Measurements from ENCODE around the gene ENHO.

ENHO gene

DNA sequence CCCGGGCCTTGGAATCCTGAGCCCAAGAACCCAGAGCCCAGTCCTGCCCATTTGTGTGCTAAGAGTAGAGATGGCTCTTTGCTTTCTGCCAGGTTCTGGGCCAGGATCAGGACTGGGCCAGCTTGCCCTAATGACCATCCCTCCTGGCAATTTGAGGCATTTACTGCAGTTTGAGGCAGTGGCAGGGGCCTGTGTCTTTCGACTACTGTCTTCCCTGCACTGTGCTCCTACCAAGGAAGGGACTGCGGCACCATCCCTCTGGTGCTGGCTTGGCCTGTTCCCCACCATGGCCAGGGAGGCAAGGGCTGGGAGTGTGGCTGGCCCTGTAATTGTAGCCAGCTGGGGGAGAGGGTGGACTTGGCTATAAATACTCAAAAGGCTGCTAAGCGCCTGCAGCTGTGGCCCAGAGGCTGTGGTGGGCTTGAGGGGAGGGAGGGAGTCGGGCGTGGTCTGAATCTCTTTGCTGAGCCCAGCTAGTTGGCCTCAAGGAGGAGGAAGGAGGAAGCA is 4.6 kb downstream of the ENHO start:
- Histone ChIP-seq H3K27me3 (ENCODE audit: control insufficient read depth in 3 of 3, insufficient read depth in 3 of 3, low read depth in 1 of 3, low read length in 3 of 3) (peaks cover 0 to 4% (median 0%) of the 10 kb centered on the region in 3 experiments), H3K9ac (ENCODE audit: low read depth, low read length, poor library complexity) (no peak overlapping the region), H3K27ac (replicated peaks; ENCODE audit: low read length) (no peak overlapping the region), H3K14ac (ENCODE audit: low read length) (no peak overlapping the region), H3K36me3 (replicated peaks in 1 of 2; ENCODE audit: control insufficient read depth in 2 of 2, insufficient read depth in 2 of 2, low read length in 2 of 2) (no peaks in the 10 kb centered on the region), H2AFZ (ENCODE audit: low read length) (no peak overlapping the region), H3K9me3 (replicated peaks in 1 of 2; ENCODE audit: control insufficient read depth in 2 of 2, insufficient read depth in 1 of 2, low read depth in 1 of 2, low read length in 2 of 2) (no peaks in the 10 kb centered on the region), H2AK5ac (ENCODE audit: low read depth, low read length) (peak overlapping the region; percentile 13), H3K4me2 (ENCODE audit: insufficient read depth, low read length, poor library complexity, severe bottlenecking) (no peak overlapping the region), H3K4me3 (ENCODE audit: low read length in 2 of 2) (no peak overlapping the region), H4K91ac (ENCODE audit: low read depth, low read length, poor library complexity) (no peak overlapping the region), H2BK120ac (ENCODE audit: low read depth, low read length) (no peak overlapping the region), H2BK12ac (ENCODE audit: low read length) (no peak overlapping the region), H2BK15ac (ENCODE audit: low read length) (peak overlapping the region; percentile 33), H3K79me1 (ENCODE audit: low read depth, low read length) (no peaks in the 10 kb centered on the region), H2BK5ac (ENCODE audit: low read length) (no peak overlapping the region), H3K4me1 (ENCODE audit: control insufficient read depth in 2 of 2, insufficient read depth in 1 of 2, low read depth in 1 of 2, low read length in 2 of 2) (peaks cover 12 to 16% of the 10 kb centered on the region in 2 donors), H3K18ac (ENCODE audit: low read length) (peak overlapping the region; percentile 44), H3K4ac (ENCODE audit: low read length) (no peak overlapping the region), H4K8ac (ENCODE audit: low read depth, low read length) (no peak overlapping the region), H3K23ac (ENCODE audit: low read depth, low read length, poor library complexity) (peak overlapping the region; percentile 60)
- WGBS, 2 donors (ENCODE audit: extremely low coverage in 2 of 2, insufficient read length in 2 of 2, insufficient replicate concordance in 1 of 2), result no CpG with 5 or more reads among the region's 6 CpGs
- no peak for DNase-seq (ENCODE audit: low spot score)

DNA sequence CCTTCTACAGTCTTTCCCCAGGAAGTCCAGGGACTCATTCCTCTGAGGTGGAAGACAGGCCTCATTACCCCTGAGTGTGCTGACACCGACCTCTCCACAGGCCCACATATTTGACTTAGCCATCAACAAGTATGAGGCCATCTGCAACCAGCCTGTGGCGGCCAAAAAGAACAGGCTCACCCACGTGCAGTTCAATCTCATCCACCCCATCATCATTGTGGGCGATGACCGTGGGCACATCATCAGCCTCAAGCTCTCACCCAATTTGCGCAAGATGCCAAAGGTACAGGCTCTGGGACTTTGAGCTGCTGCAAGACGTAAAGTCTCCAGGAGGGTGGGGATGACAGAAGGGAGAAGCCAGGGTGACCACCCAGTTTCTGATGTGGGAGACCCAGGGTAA is 5.6 kb downstream of the ENHO start:
- peaks cover 0 to 3% (median 0%) of the 10 kb centered on the region in 3 experiments for H3K27me3 ChIP-seq (ENCODE audit: control insufficient read depth in 3 of 3, insufficient read depth in 3 of 3, low read depth in 1 of 3, low read length in 3 of 3)
- H3K27ac ChIP-seq (replicated peaks; ENCODE audit: low read length), result no peak overlapping the region
- no peaks in the 10 kb centered on the region for H3K79me1 ChIP-seq (ENCODE audit: low read depth, low read length)
- WGBS, 2 donors (ENCODE audit: extremely low coverage in 2 of 2, insufficient read length in 2 of 2, insufficient replicate concordance in 1 of 2), result no CpG with 5 or more reads among the region's 7 CpGs
- no peak overlapping the region for H3K4me3 ChIP-seq (ENCODE audit: low read length in 2 of 2)
- H3K4me2 ChIP-seq (ENCODE audit: insufficient read depth, low read length, poor library complexity, severe bottlenecking), result no peak overlapping the region
- H3K9me3 ChIP-seq (replicated peaks in 1 of 2; ENCODE audit: control insufficient read depth in 2 of 2, insufficient read depth in 1 of 2, low read depth in 1 of 2, low read length in 2 of 2), result no peaks in the 10 kb centered on the region
- peaks cover 16 to 22% of the 10 kb centered on the region in 2 donors for H3K4me1 ChIP-seq (ENCODE audit: control insufficient read depth in 2 of 2, insufficient read depth in 1 of 2, low read depth in 1 of 2, low read length in 2 of 2)
- H3K4ac ChIP-seq (ENCODE audit: low read length), result no peak overlapping the region
- no peak overlapping the region for H3K9ac ChIP-seq (ENCODE audit: low read depth, low read length, poor library complexity)
- H3K36me3 ChIP-seq (replicated peaks in 1 of 2; ENCODE audit: control insufficient read depth in 2 of 2, insufficient read depth in 2 of 2, low read length in 2 of 2), result no peaks in the 10 kb centered on the region
- no peak overlapping the region for H3K18ac ChIP-seq (ENCODE audit: low read length)
- H2BK15ac ChIP-seq (ENCODE audit: low read length), result no peak overlapping the region
- no peak overlapping the region for H2BK12ac ChIP-seq (ENCODE audit: low read length)
- H2AFZ ChIP-seq (ENCODE audit: low read length), result no peak overlapping the region
- H4K8ac ChIP-seq (ENCODE audit: low read depth, low read length), result no peak overlapping the region
- H4K91ac ChIP-seq (ENCODE audit: low read depth, low read length, poor library complexity), result no peak overlapping the region
- H2BK5ac ChIP-seq (ENCODE audit: low read length), result no peak overlapping the region
- no peak overlapping the region for H3K23ac ChIP-seq (ENCODE audit: low read depth, low read length, poor library complexity)
- H2BK120ac ChIP-seq (ENCODE audit: low read depth, low read length), result no peak overlapping the region
- H3K14ac ChIP-seq (ENCODE audit: low read length), result no peak overlapping the region
- no peak overlapping the region for H2AK5ac ChIP-seq (ENCODE audit: low read depth, low read length)
- DNase-seq (ENCODE audit: low spot score), result no peak

DNA sequence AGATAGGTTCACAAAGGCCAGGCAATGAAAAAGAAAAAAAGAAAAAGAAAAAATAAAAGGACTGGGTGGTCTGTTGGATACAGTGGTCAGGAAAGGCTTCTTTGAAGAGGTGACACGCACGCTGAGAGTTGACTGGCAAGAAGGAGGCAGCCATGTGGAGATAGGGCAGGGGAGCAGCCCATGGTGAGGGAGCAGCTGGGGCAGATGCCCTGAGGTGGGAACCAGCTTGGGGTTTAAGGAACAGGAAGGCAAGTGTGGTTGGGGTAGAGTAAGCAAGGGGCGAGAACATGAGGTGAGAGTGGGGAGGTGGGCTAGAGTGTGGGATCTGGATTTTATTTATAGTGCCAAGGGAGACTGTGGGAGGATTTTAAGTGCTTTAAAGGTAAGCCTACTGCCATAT is 6.8 kb downstream of the ENHO start:
- no peak overlapping the region for H3K27ac ChIP-seq (replicated peaks; ENCODE audit: low read length)
- H2BK120ac ChIP-seq (ENCODE audit: low read depth, low read length), result no peak overlapping the region
- no peak for DNase-seq (ENCODE audit: low spot score)
- no peaks in the 10 kb centered on the region for H3K36me3 ChIP-seq (replicated peaks in 1 of 2; ENCODE audit: control insufficient read depth in 2 of 2, insufficient read depth in 2 of 2, low read length in 2 of 2)
- H2BK15ac ChIP-seq (ENCODE audit: low read length), result no peak overlapping the region
- no peaks in the 10 kb centered on the region for H3K27me3 ChIP-seq (ENCODE audit: control insufficient read depth in 3 of 3, insufficient read depth in 3 of 3, low read depth in 1 of 3, low read length in 3 of 3)
- H2BK5ac ChIP-seq (ENCODE audit: low read length), result no peak overlapping the region
- H3K4me1 ChIP-seq (ENCODE audit: control insufficient read depth in 2 of 2, insufficient read depth in 1 of 2, low read depth in 1 of 2, low read length in 2 of 2), result peaks cover 15 to 24% of the 10 kb centered on the region in 2 donors
- no peak overlapping the region for H3K14ac ChIP-seq (ENCODE audit: low read length)
- H2BK12ac ChIP-seq (ENCODE audit: low read length), result no peak overlapping the region
- no peaks in the 10 kb centered on the region for H3K79me1 ChIP-seq (ENCODE audit: low read depth, low read length)
- no peak overlapping the region for H3K4me3 ChIP-seq (ENCODE audit: low read length in 2 of 2)
- H2AFZ ChIP-seq (ENCODE audit: low read length), result no peak overlapping the region
- H3K9ac ChIP-seq (ENCODE audit: low read depth, low read length, poor library complexity), result no peak overlapping the region
- H4K8ac ChIP-seq (ENCODE audit: low read depth, low read length), result no peak overlapping the region
- H3K9me3 ChIP-seq (replicated peaks in 1 of 2; ENCODE audit: control insufficient read depth in 2 of 2, insufficient read depth in 1 of 2, low read depth in 1 of 2, low read length in 2 of 2), result no peaks in the 10 kb centered on the region
- WGBS, 2 donors (ENCODE audit: extremely low coverage in 2 of 2, insufficient read length in 2 of 2, insufficient replicate concordance in 1 of 2), result no CpG with 5 or more reads among the region's 3 CpGs
- H2AK5ac ChIP-seq (ENCODE audit: low read depth, low read length), result no peak overlapping the region
- H3K4me2 ChIP-seq (ENCODE audit: insufficient read depth, low read length, poor library complexity, severe bottlenecking), result no peak overlapping the region
- no peak overlapping the region for H3K18ac ChIP-seq (ENCODE audit: low read length)
- no peak overlapping the region for H3K4ac ChIP-seq (ENCODE audit: low read length)
- H4K91ac ChIP-seq (ENCODE audit: low read depth, low read length, poor library complexity), result no peak overlapping the region
- no peak overlapping the region for H3K23ac ChIP-seq (ENCODE audit: low read depth, low read length, poor library complexity)

DNA sequence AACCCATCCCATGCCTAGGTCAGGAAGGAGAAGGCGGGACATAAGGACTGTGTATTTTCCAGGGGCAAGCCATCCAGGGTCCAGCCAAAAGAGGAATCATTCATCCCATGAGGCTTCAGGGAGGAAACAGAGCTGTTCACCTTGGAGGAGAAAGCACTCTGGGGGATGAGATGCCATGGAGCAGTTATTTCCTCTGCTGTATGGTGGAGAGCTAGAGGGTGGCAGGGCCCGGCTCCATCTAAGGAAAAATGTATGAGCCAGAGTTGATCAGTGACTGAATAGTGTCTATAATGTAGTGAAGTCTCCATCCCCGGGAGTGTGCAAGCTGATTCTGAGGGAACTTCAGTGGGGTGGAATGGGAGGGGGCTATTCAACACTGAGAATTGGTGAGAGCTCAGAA is 8.0 kb downstream of the ENHO start:
- Histone ChIP-seq H2AK5ac (ENCODE audit: low read depth, low read length) (peak overlapping the region; percentile 85), H2AFZ (ENCODE audit: low read length) (no peak overlapping the region), H2BK120ac (ENCODE audit: low read depth, low read length) (no peak overlapping the region), H3K9ac (ENCODE audit: low read depth, low read length, poor library complexity) (no peak overlapping the region), H2BK5ac (ENCODE audit: low read length) (no peak overlapping the region), H3K18ac (ENCODE audit: low read length) (no peak overlapping the region), H3K4me3 (ENCODE audit: low read length in 2 of 2) (no peak overlapping the region), H4K8ac (ENCODE audit: low read depth, low read length) (no peak overlapping the region), H3K4me2 (ENCODE audit: insufficient read depth, low read length, poor library complexity, severe bottlenecking) (no peak overlapping the region), H3K79me1 (ENCODE audit: low read depth, low read length) (no peaks in the 10 kb centered on the region), H3K14ac (ENCODE audit: low read length) (no peak overlapping the region), H3K36me3 (replicated peaks in 1 of 2; ENCODE audit: control insufficient read depth in 2 of 2, insufficient read depth in 2 of 2, low read length in 2 of 2) (no peaks in the 10 kb centered on the region), H3K9me3 (replicated peaks in 1 of 2; ENCODE audit: control insufficient read depth in 2 of 2, insufficient read depth in 1 of 2, low read depth in 1 of 2, low read length in 2 of 2) (no peaks in the 10 kb centered on the region), H3K23ac (ENCODE audit: low read depth, low read length, poor library complexity) (no peak overlapping the region), H4K91ac (ENCODE audit: low read depth, low read length, poor library complexity) (no peak overlapping the region), H3K4me1 (ENCODE audit: control insufficient read depth in 2 of 2, insufficient read depth in 1 of 2, low read depth in 1 of 2, low read length in 2 of 2) (peaks cover 23 to 34% of the 10 kb centered on the region in 2 donors), H3K4ac (ENCODE audit: low read length) (no peak overlapping the region), H2BK15ac (ENCODE audit: low read length) (peak overlapping the region; percentile 71), H2BK12ac (ENCODE audit: low read length) (no peak overlapping the region), H3K27me3 (ENCODE audit: control insufficient read depth in 3 of 3, insufficient read depth in 3 of 3, low read depth in 1 of 3, low read length in 3 of 3) (no peaks in the 10 kb centered on the region), H3K27ac (replicated peaks; ENCODE audit: low read length) (no peak overlapping the region)
- no CpG with 5 or more reads among the region's 3 CpGs for WGBS, 2 donors (ENCODE audit: extremely low coverage in 2 of 2, insufficient read length in 2 of 2, insufficient replicate concordance in 1 of 2)
- DNase-seq (ENCODE audit: low spot score), result no peak
